H1 (cell line): ENCODE results near the gene GALNT7. TPM values are rescaled to one million over a fixed set of nuclear protein-coding genes. Genes with fewer than 3 reads are reported as not detected.

Source experiments
- CTCF ChIA-PET: fragments of 300-600 bp; sonication (Branson Sonifier 250); formaldehyde crosslinking; loops from one replicate; lab custom pipeline; 2021; ENCODE audit not compliant: partially characterized antibody; lab: Charles Lee
- POLR2A ChIA-PET: fragments of 300-600 bp; sonication (Branson Sonifier 250); formaldehyde crosslinking; loops from one replicate; lab custom pipeline; 2021; ENCODE audit warnings: inconsistent platforms; ENCODE audit not compliant: partially characterized antibody; lab: Charles Lee
- DNase-seq, 2 experiments: peaks; one replicate each; pipeline versions ENCODE4 v3.0.0 to v3.0.0-alpha.2; 2010 to 2022; ENCODE audit warnings: low spot score in 2 of 2, low read depth in 1 of 2, mixed read lengths in 1 of 2
- FAIRE-seq: peaks from 2 replicates; lab custom pipeline; 2011; peaks lifted over from hg19 to GRCh38; lab: Jason Lieb, UNC
- H2AFZ ChIP-seq: 2 replicates; pipeline ENCODE4 v1.8.1; 2012; ENCODE audit warnings: low read length, inconsistent platforms
- H2AK5ac ChIP-seq: 2 replicates; pipeline ENCODE4 v1.6.1; 2013; ENCODE audit warnings: low read depth, low read length
- H2BK120ac ChIP-seq: replicated peaks from 2 replicates; pipeline ENCODE3; 2013; ENCODE audit warnings: low read depth, low read length, inconsistent platforms
- H2BK12ac ChIP-seq: 2 replicates; pipeline ENCODE4 v1.6.1; 2013; ENCODE audit warnings: low read depth, low read length
- H2BK15ac ChIP-seq: 2 replicates; pipeline ENCODE4 v1.6.1; 2013; ENCODE audit warnings: low read length
- H2BK20ac ChIP-seq: 2 replicates; pipeline ENCODE4 v1.6.1; 2013; ENCODE audit warnings: low read length
- H2BK5ac ChIP-seq: 2 replicates; pipeline ENCODE4 v1.6.1; 2013; ENCODE audit warnings: low read depth, low read length
- H3K14ac ChIP-seq: 2 replicates; pipeline ENCODE4 v1.6.1; 2013; ENCODE audit warnings: inconsistent platforms; ENCODE audit not compliant: insufficient read length
- H3K18ac ChIP-seq: 2 replicates; pipeline ENCODE4 v1.6.1; 2013; ENCODE audit warnings: low read length; ENCODE audit errors: extremely low read depth
- H3K23ac ChIP-seq: 2 replicates; pipeline ENCODE4 v1.6.1; 2013; ENCODE audit warnings: inconsistent platforms; ENCODE audit not compliant: insufficient read length
- H3K23me2 ChIP-seq: 2 replicates; pipeline ENCODE4 v1.6.1; 2013; ENCODE audit warnings: low read depth, low read length
- H3K27ac ChIP-seq: 2 replicates; pipeline ENCODE4 v1.6.1; 2011; ENCODE audit warnings: low read depth, low read length, inconsistent platforms
- H3K27me3 ChIP-seq, 4 experiments: replicated peaks in 1 of 4; 1 replicate in 1 of 4; 2 replicates in 3 of 4; pipeline versions ENCODE4 v1.6.1 to v1.8.1; 2011 to 2013; ENCODE audit warnings: low read length in 3 of 4, mild to moderate bottlenecking in 3 of 4, inconsistent platforms in 2 of 4, mixed read lengths in 2 of 4, moderate library complexity in 1 of 4; ENCODE audit not compliant: control insufficient read depth in 3 of 4, insufficient read depth in 3 of 4; ENCODE audit errors: extremely low read depth in 1 of 4
- H3K36me3 ChIP-seq, 4 experiments: 2 replicates each; pipeline versions ENCODE4 v1.6.1 to v1.8.1; 2011 to 2013; ENCODE audit warnings: mild to moderate bottlenecking in 4 of 4, low read length in 3 of 4, moderate library complexity in 2 of 4, control low read depth in 1 of 4, inconsistent platforms in 1 of 4; ENCODE audit not compliant: insufficient read depth in 4 of 4, control insufficient read depth in 2 of 4
- H3K4ac ChIP-seq: replicated peaks from 2 replicates; pipeline ENCODE3; 2013; ENCODE audit warnings: low read length, low read depth, mixed read lengths, inconsistent platforms; ENCODE audit not compliant: insufficient read length
- H3K4me1 ChIP-seq, 4 experiments: replicated peaks in 1 of 4; 1 replicate in 1 of 4; 2 replicates in 3 of 4; pipeline versions ENCODE4 v1.6.1 to v1.8.1; 2011 to 2013; ENCODE audit warnings: low read length in 3 of 4, inconsistent platforms in 2 of 4, mixed read lengths in 1 of 4; ENCODE audit not compliant: insufficient read depth in 4 of 4, control insufficient read depth in 3 of 4
- H3K4me2 ChIP-seq, 2 experiments: 2 replicates each; pipeline versions ENCODE4 v1.6.1 to v1.8.1; 2011 to 2013; ENCODE audit warnings: low read depth in 2 of 2, low read length in 2 of 2, control low read depth in 1 of 2, inconsistent platforms in 1 of 2, mild to moderate bottlenecking in 1 of 2; ENCODE audit not compliant: insufficient read depth in 1 of 2
- H3K4me3 ChIP-seq, 4 experiments: fragments of 200-600, 300-600 bp in 1 of 4; sonication (generic), shearing (Covaris generic), sonication (Bioruptor Twin) in 1 of 4; 2 replicates each; pipeline versions ENCODE4 v1.5.1 to v1.8.1; 2011 to 2016; ENCODE audit warnings: low read length in 4 of 4, low read depth in 3 of 4, control low read depth in 2 of 4, inconsistent platforms in 2 of 4, mild to moderate bottlenecking in 2 of 4, mixed read lengths in 1 of 4, moderate library complexity in 1 of 4; ENCODE audit not compliant: insufficient read depth in 2 of 4; ENCODE audit errors: extremely low read depth in 1 of 4
- H3K56ac ChIP-seq: replicated peaks from 2 replicates; pipeline ENCODE3; 2013; ENCODE audit warnings: low read depth, mild to moderate bottlenecking, mixed read lengths, low read length, inconsistent platforms; ENCODE audit not compliant: insufficient read length
- H3K79me1 ChIP-seq: 2 replicates; pipeline ENCODE4 v1.6.1; 2013; ENCODE audit warnings: low read depth, low read length, control low read depth
- H3K79me2 ChIP-seq, 2 experiments: 2 replicates each; pipeline versions ENCODE4 v1.6.1 to v1.8.1; 2012 to 2013; ENCODE audit warnings: low read length in 2 of 2, mild to moderate bottlenecking in 2 of 2, inconsistent platforms in 1 of 2; ENCODE audit not compliant: insufficient read depth in 2 of 2, control insufficient read depth in 1 of 2
- H3K9ac ChIP-seq, 4 experiments: replicated peaks in 1 of 4; 1 replicate in 1 of 4; 2 replicates in 3 of 4; pipeline versions ENCODE4 v1.6.1 to v1.8.1; 2011 to 2013; ENCODE audit warnings: low read depth in 3 of 4, low read length in 3 of 4, control low read depth in 2 of 4, mild to moderate bottlenecking in 2 of 4, moderate library complexity in 2 of 4, inconsistent platforms in 1 of 4; ENCODE audit errors: extremely low read depth in 1 of 4
- H3K9me3 ChIP-seq, 2 experiments: 2 replicates each; pipeline versions ENCODE4 v1.6.1 to v1.8.1; 2012 to 2013; ENCODE audit warnings: mild to moderate bottlenecking in 2 of 2, moderate library complexity in 2 of 2, control low read depth in 1 of 2, inconsistent platforms in 1 of 2, low read depth in 1 of 2, low read length in 1 of 2, mixed read lengths in 1 of 2; ENCODE audit not compliant: insufficient read depth in 2 of 2
- H4K20me1 ChIP-seq, 2 experiments: replicated peaks in 1 of 2; 2 replicates each; pipeline versions ENCODE3 to v1.8.1; 2011 to 2013; ENCODE audit warnings: inconsistent platforms in 2 of 2, low read length in 2 of 2, mild to moderate bottlenecking in 1 of 2; ENCODE audit not compliant: insufficient read depth in 2 of 2, control insufficient read depth in 1 of 2
- H4K5ac ChIP-seq: 2 replicates; pipeline ENCODE4 v1.6.1; 2013; ENCODE audit warnings: low read length, low read depth, mixed read lengths, inconsistent platforms; ENCODE audit not compliant: insufficient read length
- H4K8ac ChIP-seq: 2 replicates; pipeline ENCODE4 v1.8.0; 2013; ENCODE audit warnings: mild to moderate bottlenecking, moderate library complexity, low read length, inconsistent platforms; ENCODE audit not compliant: insufficient read depth; ENCODE audit errors: extremely low read depth
- H4K91ac ChIP-seq: replicated peaks from 2 replicates; pipeline ENCODE3; 2013; ENCODE audit warnings: low read length, mixed read lengths, inconsistent platforms; ENCODE audit not compliant: insufficient read length
- BCL11A ChIP-seq, 2 experiments: IDR thresholded peaks; one replicate each; pipeline ENCODE4 v1.6.1; 2011; ENCODE audit warnings: low read depth in 2 of 2, low read length in 2 of 2, mild to moderate bottlenecking in 2 of 2
- FOSL1 ChIP-seq: IDR thresholded peaks from 2 replicates; pipeline ENCODE4 v1.6.1; 2011; ENCODE audit warnings: mild to moderate bottlenecking, low read depth, low read length, moderate library complexity; ENCODE audit not compliant: insufficient read depth
- HDAC2 ChIP-seq, 2 experiments: fragments of 300-600 bp in 1 of 2; sonication (generic) in 1 of 2; IDR thresholded peaks; 2 replicates each; pipeline ENCODE4 v1.6.1; 2011 to 2012; ENCODE audit warnings: low read depth in 2 of 2, low read length in 2 of 2, mild to moderate bottlenecking in 2 of 2, moderate library complexity in 2 of 2, borderline replicate concordance in 1 of 2, inconsistent platforms in 1 of 2
- PHF8 ChIP-seq: fragments of 200-600 bp; sonication (generic); conservative IDR thresholded peaks from 2 replicates; pipeline ENCODE4 v1.7.1; 2012; ENCODE audit warnings: low read depth, mild to moderate bottlenecking, inconsistent platforms, low read length, moderate library complexity
- POLR2A ChIP-seq, 2 experiments: IDR thresholded peaks; 1 replicate in 1 of 2; 2 replicates in 1 of 2; pipeline ENCODE4 v1.6.1; 2011; ENCODE audit warnings: low read depth in 2 of 2, low read length in 2 of 2, mild to moderate bottlenecking in 2 of 2; ENCODE audit errors: control extremely low read depth in 1 of 2
- SP1 ChIP-seq: IDR thresholded peaks from 2 replicates; pipeline ENCODE4 v1.6.1; 2011; ENCODE audit warnings: low read depth, low read length
- TAF7 ChIP-seq: optimal IDR thresholded peaks from 2 replicates; pipeline ENCODE3; 2011; ENCODE audit warnings: low read depth, mild to moderate bottlenecking, inconsistent platforms, low read length, moderate library complexity, borderline replicate concordance
- WGBS, 2 experiments: shearing (Covaris generic) in 1 of 2; methylation state at CpG; one replicate each; pipeline versions ENCODE4 v1.1.6 to v1.1.7; 2013 to 2015; ENCODE audit warnings: low lambda C conversion rate in 2 of 2, mixed read lengths in 2 of 2, inconsistent platforms in 1 of 2, low coverage in 1 of 2, missing lambda C conversion rate in 1 of 2; ENCODE audit not compliant: insufficient replicate concordance in 2 of 2, insufficient coverage in 1 of 2, insufficient read length in 1 of 2; ENCODE audit errors: extremely low coverage in 1 of 2, missing lambda C conversion rate in 1 of 2; 5-methylcytosine and 5-hydroxymethylcytosine counted together
- polyA plus RNA-seq, 7 experiments: library from polyadenylated mRNA; depleted of rRNA in 3 of 7; stranded (reverse) in 5 of 7; unstranded in 2 of 7; fragments of >200 nt in 5 of 7; fragments of 200-250 nt in 2 of 7; gene quantifications; 1 replicate in 5 of 7; 2 replicates in 1 of 7; 4 replicates in 1 of 7; pipeline versions ENCODE4 v1.2.1 to v1.2.3, GENCODE V29; 2011 to 2013; ENCODE audit warnings: missing spikeins in 2 of 7, mixed read lengths in 2 of 7
- total RNA-seq: library from RNA; stranded (reverse); fragmentation: NEBNext Ultra II Directional; extraction: Animal tissue kit (Norgen Biotek cat#: 25700); gene quantifications from 2 replicates; pipeline ENCODE4 v1.2.1, GENCODE V29; 2021

Gene GALNT7
- total and polyA plus RNA-seq, 2 of the 8 experiments (the other 6 are each of a cell fraction or from before 2014, with no cell fraction given), result 22.4 to 85.5 TPM

GRCh38 chr4:173134426-173134825, 34.2 kb upstream of the GALNT7 start:
- Histone ChIP-seq H3K23me2 (no peaks in the 10 kb centered on the region), H2AFZ (no peak overlapping the region), H3K23ac (no peak overlapping the region), H3K36me3 (no peaks in the 10 kb centered on the region; a peak in 1 of 8 replicates), H3K18ac (no peak overlapping the region), H4K91ac (no peak overlapping the region), H3K4me1 (no peaks in the 10 kb centered on the region), H2BK12ac (no peak overlapping the region), H2BK120ac (no peak overlapping the region), H3K4ac (no peak overlapping the region), H4K20me1 (no peaks in the 10 kb centered on the region), H4K5ac (no peak overlapping the region), H3K56ac (no peak overlapping the region), H3K27me3 (no peaks in the 10 kb centered on the region), H2BK15ac (no peak overlapping the region), H3K27ac (no peak overlapping the region), H3K9me3 (no peaks in the 10 kb centered on the region), H4K8ac (no peak overlapping the region), H3K9ac (no peak overlapping the region), H3K79me2 (no peaks in the 10 kb centered on the region), H2BK5ac (no peak overlapping the region), H2BK20ac (no peak overlapping the region), H3K4me2 (no peak overlapping the region), H3K4me3 (no peak overlapping the region), H3K79me1 (no peaks in the 10 kb centered on the region), H3K14ac (no peak overlapping the region), H2AK5ac (no peak overlapping the region)
- 91% methylated on average over 2 of the region's 2 CpGs; no CpG with 5 or more reads in 1 of the 2 experiments for WGBS, 2 experiments
- TF ChIP-seq HDAC2 (IDR thresholded peaks at IDR 0.05; ENCODE audit: borderline replicate concordance in 1 of 2, low read depth in 2 of 2, low read length in 2 of 2) (no peak), SP1 (no peak), FOSL1 (no peak), POLR2A (IDR thresholded peaks at IDR 0.05; ENCODE audit: control extremely low read depth in 1 of 2, low read depth in 2 of 2, low read length in 2 of 2) (no peak), TAF7 (no peak), PHF8 (no peak), BCL11A (IDR thresholded peaks at IDR 0.05; ENCODE audit: low read depth in 2 of 2, low read length in 2 of 2) (no peak)
- ChIA-PET CTCF (interaction anchor here (1.6 kb wide), 1 partner anchor 121 kb away, joined by 5 read pairs; no protein-coding TSS in a partner anchor), POLR2A (interaction anchor here (1.1 kb wide), 1 partner anchor 34 kb away, joined by 4 read pairs; the partner anchor contains the start of gene GALNT7)
- FAIRE-seq, result no peak
- DNase-seq, result no peak
